ENCODE results near the gene ADGRD2. TPM values are rescaled to one million over a fixed set of nuclear protein-coding genes. Genes with fewer than 3 reads are reported as not detected.

ADGRD2 gene
- total RNA-seq, 2 donors from 2014 or later = 1.0 to 4.0 TPM

DNA sequence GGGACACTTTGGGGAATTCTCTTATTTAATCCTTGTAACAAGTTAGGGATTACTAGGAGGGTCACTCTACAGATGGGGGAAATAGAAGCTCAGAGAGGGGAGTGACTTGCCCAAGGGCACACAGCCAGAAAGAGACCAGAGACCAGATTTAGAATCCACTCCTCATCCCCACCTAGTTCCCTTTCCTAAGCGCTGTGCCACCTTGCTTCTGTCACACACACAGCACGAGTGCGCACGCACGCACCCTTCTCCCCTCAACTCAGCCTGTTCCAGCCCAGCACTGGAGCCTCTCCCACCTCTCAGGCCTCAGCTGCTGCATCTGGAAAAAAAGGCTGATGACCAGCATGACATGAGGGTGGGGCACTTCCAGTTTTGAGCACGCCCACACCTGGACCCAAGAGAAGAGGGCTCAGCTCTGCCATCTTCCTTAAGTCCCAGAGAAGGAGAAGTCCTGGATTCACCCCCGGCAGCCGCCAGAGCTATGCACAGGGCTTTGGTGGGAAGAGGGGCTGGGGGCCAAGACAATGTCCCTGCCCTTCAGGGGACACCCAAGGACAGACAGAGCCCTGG, 38.5 kb downstream of the ADGRD2 start:
- Histone ChIP-seq H3K9me3 (no peaks in the 10 kb centered on the region), H3K4me3 (no peak overlapping the region), H3K4me1 (replicated peaks) (no peaks in the 10 kb centered on the region), H3K36me3 (no peaks in the 10 kb centered on the region), H3K27me3 (replicated peaks; ENCODE audit: insufficient read depth) (peaks cover 8% of the 10 kb centered on the region), H3K27ac (no peak overlapping the region)
- TF ChIP-seq, protein P1, sequence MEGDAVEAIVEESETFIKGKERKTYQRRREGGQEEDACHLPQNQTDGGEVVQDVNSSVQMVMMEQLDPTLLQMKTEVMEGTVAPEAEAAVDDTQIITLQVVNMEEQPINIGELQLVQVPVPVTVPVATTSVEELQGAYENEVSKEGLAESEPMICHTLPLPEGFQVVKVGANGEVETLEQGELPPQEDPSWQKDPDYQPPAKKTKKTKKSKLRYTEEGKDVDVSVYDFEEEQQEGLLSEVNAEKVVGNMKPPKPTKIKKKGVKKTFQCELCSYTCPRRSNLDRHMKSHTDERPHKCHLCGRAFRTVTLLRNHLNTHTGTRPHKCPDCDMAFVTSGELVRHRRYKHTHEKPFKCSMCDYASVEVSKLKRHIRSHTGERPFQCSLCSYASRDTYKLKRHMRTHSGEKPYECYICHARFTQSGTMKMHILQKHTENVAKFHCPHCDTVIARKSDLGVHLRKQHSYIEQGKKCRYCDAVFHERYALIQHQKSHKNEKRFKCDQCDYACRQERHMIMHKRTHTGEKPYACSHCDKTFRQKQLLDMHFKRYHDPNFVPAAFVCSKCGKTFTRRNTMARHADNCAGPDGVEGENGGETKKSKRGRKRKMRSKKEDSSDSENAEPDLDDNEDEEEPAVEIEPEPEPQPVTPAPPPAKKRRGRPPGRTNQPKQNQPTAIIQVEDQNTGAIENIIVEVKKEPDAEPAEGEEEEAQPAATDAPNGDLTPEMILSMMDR (IDR thresholded peaks at IDR 0.05) = no peak
- TF ChIP-seq POLR2A (IDR thresholded peaks at IDR 0.05) (no peak), POLR2AphosphoS5 (IDR thresholded peaks at IDR 0.05) (no peak)
- no peak for DNase-seq (ENCODE audit: low spot score)
- WGBS = 94% methylated on average over 6 of the region's 8 CpGs
- intact Hi-C loops (cut with DNase I) = no loop called here

- Histone ChIP-seq H3K4me3 (no peak overlapping the region), H3K9me3 (no peaks in the 10 kb centered on the region), H3K27ac (no peak overlapping the region), H3K4me1 (replicated peaks) (no peaks in the 10 kb centered on the region), H3K27me3 (replicated peaks; ENCODE audit: insufficient read depth) (peaks cover 8% of the 10 kb centered on the region), H3K36me3 (no peaks in the 10 kb centered on the region)
- DNase-seq (ENCODE audit: low spot score) = no peak
- no peak for TF ChIP-seq POLR2A (IDR thresholded peaks at IDR 0.05)
- TF ChIP-seq, protein P1 (IDR thresholded peaks at IDR 0.05) = no peak
- TF ChIP-seq POLR2AphosphoS5 (IDR thresholded peaks at IDR 0.05) = no peak
- 68% methylated on average over 13 of the region's 13 CpGs for WGBS
- intact Hi-C loops (cut with DNase I) = no loop called here
Observed at GRCh38 chr9:124489222-124489621, 39.0 kb downstream of the ADGRD2 start.

DNA sequence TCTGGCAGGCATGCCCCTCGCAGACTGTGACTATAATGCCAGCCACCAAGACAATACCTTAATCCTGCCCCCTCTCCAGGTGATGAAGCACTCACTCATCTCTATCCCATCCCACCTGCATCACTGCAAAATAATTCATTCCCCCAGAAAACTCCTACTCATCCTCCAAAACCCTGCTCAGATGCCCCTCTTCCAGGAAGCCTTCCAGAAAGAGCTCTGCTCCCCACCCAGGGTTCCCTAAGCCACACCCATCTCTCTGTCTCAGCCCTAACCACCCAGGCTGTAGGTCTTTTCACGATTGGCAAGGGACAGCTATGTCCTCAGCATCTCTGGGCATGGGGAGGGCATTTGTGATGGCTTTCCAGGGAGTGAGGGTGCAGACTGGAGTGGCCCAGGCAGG, 39.8 kb downstream of the ADGRD2 start:
- DNase-seq (ENCODE audit: low spot score) = no peak
- Histone ChIP-seq H3K4me3 (no peak overlapping the region), H3K4me1 (replicated peaks) (no peaks in the 10 kb centered on the region), H3K27ac (no peak overlapping the region), H3K27me3 (replicated peaks; ENCODE audit: insufficient read depth) (peaks cover 8% of the 10 kb centered on the region), H3K9me3 (no peaks in the 10 kb centered on the region), H3K36me3 (no peaks in the 10 kb centered on the region)
- TF ChIP-seq POLR2AphosphoS5 (IDR thresholded peaks at IDR 0.05) = no peak
- TF ChIP-seq, protein P1 (IDR thresholded peaks at IDR 0.05) = no peak
- TF ChIP-seq POLR2A (IDR thresholded peaks at IDR 0.05) = no peak
- intact Hi-C loops (cut with DNase I) = no loop called here
- WGBS = 85% methylated on average over 2 of the region's 2 CpGs

DNA sequence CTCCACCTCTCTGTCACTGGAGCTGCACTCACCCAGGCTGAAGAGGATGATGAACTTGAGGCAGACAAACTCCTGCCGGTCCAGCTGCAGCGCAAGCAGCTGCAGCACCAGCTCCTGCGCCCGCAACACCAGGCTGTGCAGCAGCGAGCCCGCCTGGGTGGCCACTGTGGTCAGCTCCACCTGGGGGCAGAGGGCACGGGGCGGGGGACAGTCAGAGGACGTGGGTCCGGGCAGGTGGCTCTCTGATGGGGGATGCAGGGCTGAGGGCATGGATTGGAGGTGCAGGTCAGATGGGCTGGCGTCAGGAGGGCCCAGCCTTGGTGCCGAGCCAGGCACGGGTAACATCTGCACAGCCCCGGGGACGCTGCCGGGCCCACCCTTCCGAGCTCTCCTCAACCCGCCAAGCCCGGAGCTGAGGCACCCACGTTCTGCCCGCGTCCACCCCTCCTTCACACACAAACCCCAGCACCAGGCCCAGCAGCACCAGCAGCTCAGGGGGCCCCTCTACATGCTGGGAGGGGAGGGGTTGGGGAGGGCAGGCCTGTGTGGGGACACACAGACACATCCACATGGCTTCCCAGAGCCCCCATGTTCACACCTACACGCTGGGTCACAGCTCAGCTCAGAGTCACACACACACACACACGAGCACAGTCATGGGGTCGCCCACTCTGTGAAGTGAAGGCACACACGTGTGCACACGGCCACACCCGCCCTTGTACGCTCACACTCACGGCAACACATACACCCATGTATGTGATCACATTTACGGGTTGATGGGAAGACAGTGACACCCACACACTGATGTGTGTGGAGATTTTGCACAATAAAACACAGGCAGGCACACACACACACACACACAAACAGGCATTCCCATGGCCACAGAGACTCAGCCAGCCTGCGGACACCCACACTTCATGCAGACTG, 41.1 kb downstream of the ADGRD2 start:
- intact Hi-C loops (cut with DNase I) = no loop called here
- no peak for TF ChIP-seq POLR2A (IDR thresholded peaks at IDR 0.05)
- TF ChIP-seq, protein P1 (IDR thresholded peaks at IDR 0.05) = no peak
- TF ChIP-seq POLR2AphosphoS5 (IDR thresholded peaks at IDR 0.05) = no peak
- DNase-seq (ENCODE audit: low spot score) = no peak
- Histone ChIP-seq H3K4me1 (replicated peaks) (no peaks in the 10 kb centered on the region), H3K36me3 (no peaks in the 10 kb centered on the region), H3K27me3 (replicated peaks; ENCODE audit: insufficient read depth) (peaks cover 5% of the 10 kb centered on the region), H3K27ac (no peak overlapping the region), H3K4me3 (no peak overlapping the region), H3K9me3 (no peaks in the 10 kb centered on the region)
- WGBS = 82% methylated on average over 32 of the region's 32 CpGs
